Lower leg skin (tissue), 4 donors: ENCODE data around the gene PRDM15. TPM values are rescaled to one million over a fixed set of nuclear protein-coding genes. Genes with fewer than 3 reads are reported as not detected.

Experiments
- DNase-seq, 2 donors: peaks; one replicate each; pipeline ENCODE4 v3.0.0-alpha.2; 2019; ENCODE audit warnings: low spot score in 2 of 2
- H3K4me3 ChIP-seq: fragments of 200-600 bp; sonication (generic); 2 replicates; pipeline ENCODE4 v1.5.1; 2017; ENCODE audit warnings: mild to moderate bottlenecking, low read depth; ENCODE audit not compliant: poor library complexity, severe bottlenecking
- CTCF ChIP-seq, 3 donors: fragments of 450-650 bp; IDR thresholded peaks; one replicate each; pipeline ENCODE4 v1.5.1; 2016; ENCODE audit warnings: antibody characterized with exemption in 3 of 3, mild to moderate bottlenecking in 3 of 3, moderate library complexity in 2 of 3
- POLR2A ChIP-seq, 2 donors: fragments of 450-650 bp; IDR thresholded peaks; one replicate each; pipeline ENCODE4 v1.6.1; 2016 to 2017; ENCODE audit warnings: antibody characterized with exemption in 2 of 2, mild to moderate bottlenecking in 1 of 2, moderate library complexity in 1 of 2
- WGBS, 2 donors: methylation state at CpG; one replicate each; pipeline ENCODE4 v1.1.5; 2018; 5-methylcytosine and 5-hydroxymethylcytosine counted together
- intact Hi-C: fragments of 100-400 bp; cut with DNase I; formaldehyde crosslinking; loops from one replicate; pipeline ENCODE4 v1.15.0; 2023; ENCODE audit warnings: low total_unique reads
- total RNA-seq, 4 donors: library from RNA; depleted of rRNA; stranded (reverse); fragments of >200 nt; gene quantifications; one replicate each; pipeline ENCODE4 v1.1.0, GENCODE V29; 2016

The PRDM15 gene
- total RNA-seq, 4 donors from 2014 or later, result 4.7 to 26.9 (median 9.1) TPM

DNA sequence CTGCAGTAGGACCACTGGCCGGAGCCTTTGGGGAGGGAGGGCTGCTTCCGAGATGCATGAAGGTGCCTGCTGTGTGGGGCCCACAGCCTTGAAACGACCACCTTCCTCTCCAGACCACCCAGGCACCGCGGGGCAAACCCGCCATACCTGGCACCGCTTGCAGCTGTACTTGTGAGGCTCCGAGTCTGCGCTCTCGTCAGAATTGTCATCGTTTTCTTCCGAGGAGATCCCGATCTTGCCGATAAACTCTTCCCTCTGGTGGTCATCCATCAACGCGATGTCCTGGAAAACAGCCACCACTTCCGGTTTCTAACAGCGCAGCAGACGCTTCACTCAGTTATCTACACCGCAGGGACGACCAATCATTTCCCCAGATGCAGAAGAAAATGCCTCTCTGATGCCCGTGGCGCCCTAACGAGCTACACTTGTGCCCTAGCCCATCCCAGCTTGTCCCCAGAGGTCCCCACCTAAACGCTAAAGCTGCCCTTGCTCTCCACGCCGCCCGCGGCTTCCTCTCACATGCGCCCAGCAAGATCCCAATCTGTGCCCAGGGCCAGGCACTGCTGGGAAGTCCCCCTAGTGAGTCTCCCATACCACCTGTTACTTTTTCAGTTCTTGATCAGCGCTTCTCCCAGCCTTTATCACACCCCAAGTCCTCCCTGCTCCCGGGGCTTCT is 57.2 kb downstream of the PRDM15 start:
- no peak for TF ChIP-seq CTCF (IDR thresholded peaks at IDR 0.05)
- TF ChIP-seq POLR2A (IDR thresholded peaks at IDR 0.05), result no peak
- WGBS, 2 donors, result 91 to 93% methylated on average over 31 to 32 of the region's 32 CpGs
- peak in 1 of 2 donors; percentile 78 for DNase-seq
- no peak overlapping the region for H3K4me3 ChIP-seq
- intact Hi-C loops, result no loop called here

- intact Hi-C loops, result no loop called here
- no peak for TF ChIP-seq POLR2A (IDR thresholded peaks at IDR 0.05)
- TF ChIP-seq CTCF (IDR thresholded peaks at IDR 0.05), result no peak
- peak in 1 of 2 donors; percentile 80 for DNase-seq
- WGBS, 2 donors, result 88 to 91% methylated on average over 20 to 21 of the region's 21 CpGs
- no peak overlapping the region for H3K4me3 ChIP-seq
Observed at GRCh38 chr21:41821081-41821755, 57.9 kb downstream of the PRDM15 start.

GRCh38 chr21:41820384-41821080 is 58.6 kb downstream of the PRDM15 start:
- 90 to 92% methylated on average over 19 of the region's 19 CpGs for WGBS, 2 donors
- intact Hi-C loops, result no loop called here
- H3K4me3 ChIP-seq, result no peak overlapping the region
- no peak for TF ChIP-seq CTCF (IDR thresholded peaks at IDR 0.05)
- TF ChIP-seq POLR2A (IDR thresholded peaks at IDR 0.05), result no peak
- peak in 1 of 2 donors; percentile 64 for DNase-seq

DNA sequence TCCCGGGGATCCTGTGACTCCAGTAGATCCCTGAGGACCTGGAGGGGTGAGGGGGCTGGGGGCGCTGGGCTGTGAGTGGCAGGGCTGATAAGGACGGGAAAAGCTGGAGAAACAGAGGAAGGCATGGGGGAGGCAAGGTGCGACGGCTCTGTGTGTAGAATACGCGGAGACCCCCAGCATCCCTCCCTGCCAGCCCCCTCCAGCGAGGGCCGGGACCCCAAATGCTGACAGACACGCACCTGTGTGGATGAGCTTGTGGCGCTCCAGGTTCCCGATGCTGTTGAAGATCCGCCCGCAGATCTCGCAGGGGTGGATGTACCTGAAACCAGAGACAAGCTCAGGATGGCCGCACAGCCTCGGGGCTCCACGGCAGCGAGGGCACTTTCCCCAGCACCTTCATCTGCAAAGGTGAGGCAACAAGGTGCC is 59.3 kb downstream of the PRDM15 start:
- no peak overlapping the region for H3K4me3 ChIP-seq
- intact Hi-C loops, result loop anchor here (10.0 kb wide), 2 partner anchors 295 to 545 kb away; no protein-coding TSS in a partner anchor
- 91 to 93% methylated on average over 19 of the region's 19 CpGs for WGBS, 2 donors
- TF ChIP-seq POLR2A (IDR thresholded peaks at IDR 0.05) (no peak), CTCF (IDR thresholded peaks at IDR 0.05) (no peak)
- DNase-seq, result peak in 1 of 2 donors; percentile 82

- WGBS, 2 donors, result 87 to 88% methylated on average over 25 to 26 of the region's 26 CpGs
- TF ChIP-seq POLR2A (IDR thresholded peaks at IDR 0.05) (no peak), CTCF (IDR thresholded peaks at IDR 0.05) (no peak)
- H3K4me3 ChIP-seq, result no peak overlapping the region
- intact Hi-C loops, result loop anchor here (10.0 kb wide), 2 partner anchors 295 to 545 kb away; no protein-coding TSS in a partner anchor
- DNase-seq, result peak in 1 of 2 donors; percentile 50
Observed at GRCh38 chr21:41819236-41819855, 59.8 kb downstream of the PRDM15 start.
